ENCODE results near the gene EPDR1. TPM values are rescaled to one million over a fixed set of nuclear protein-coding genes. Genes with fewer than 3 reads are reported as not detected.

Gene EPDR1
- polyA plus RNA-seq, 1 experiment = 0.20 TPM

GRCh38 chr7:37961251-37961650 is 40.8 kb downstream of the EPDR1 start:
- ChIA-PET POLR2A (no interaction called here), CTCF (no interaction called here)
- peaks cover 7% of the 10 kb centered on the region for H3K9me3 ChIP-seq (ENCODE audit: control insufficient read depth, insufficient read depth, low read length)
- H3K4me3 ChIP-seq (ENCODE audit: low read depth, low read length) = no peak overlapping the region
- DNase-seq (ENCODE audit: low read depth, low spot score) = no peak
- H3K27ac ChIP-seq (ENCODE audit: low read depth, low read length) = no peak overlapping the region
- no peaks in the 10 kb centered on the region for H3K27me3 ChIP-seq (ENCODE audit: control insufficient read depth, insufficient read depth, low read length)
- no peak for TF ChIP-seq CTCF (IDR thresholded peaks at IDR 0.05; ENCODE audit: low read depth, low read length)

- DNase-seq (ENCODE audit: low read depth, low spot score) = no peak
- peaks cover 7% of the 10 kb centered on the region for H3K9me3 ChIP-seq (ENCODE audit: control insufficient read depth, insufficient read depth, low read length)
- no peaks in the 10 kb centered on the region for H3K27me3 ChIP-seq (ENCODE audit: control insufficient read depth, insufficient read depth, low read length)
- TF ChIP-seq CTCF (IDR thresholded peaks at IDR 0.05; ENCODE audit: low read depth, low read length) = no peak
- H3K4me3 ChIP-seq (ENCODE audit: low read depth, low read length) = no peak overlapping the region
- ChIA-PET CTCF (no interaction called here), POLR2A (no interaction called here)
- H3K27ac ChIP-seq (ENCODE audit: low read depth, low read length) = no peak overlapping the region
Measured at GRCh38 chr7:37964196-37964595, 43.8 kb downstream of the EPDR1 start.

GRCh38 chr7:37970211-37970610 is 49.8 kb downstream of the EPDR1 start:
- ChIA-PET POLR2A (no interaction called here), CTCF (no interaction called here)
- DNase-seq (ENCODE audit: low read depth, low spot score) = no peak
- Histone ChIP-seq H3K9me3 (ENCODE audit: control insufficient read depth, insufficient read depth, low read length) (peaks cover 4% of the 10 kb centered on the region; the same call in 1 of the 2 replicates), H3K27ac (ENCODE audit: low read depth, low read length) (no peak overlapping the region), H3K27me3 (ENCODE audit: control insufficient read depth, insufficient read depth, low read length) (no peaks in the 10 kb centered on the region), H3K4me3 (ENCODE audit: low read depth, low read length) (no peak overlapping the region)
- TF ChIP-seq CTCF (IDR thresholded peaks at IDR 0.05; ENCODE audit: low read depth, low read length) = no peak

GRCh38 chr7:37971491-37971890 is 51.1 kb downstream of the EPDR1 start:
- ChIA-PET POLR2A (no interaction called here), CTCF (no interaction called here)
- no peak overlapping the region for H3K27ac ChIP-seq (ENCODE audit: low read depth, low read length)
- no peak for TF ChIP-seq CTCF (IDR thresholded peaks at IDR 0.05; ENCODE audit: low read depth, low read length)
- H3K27me3 ChIP-seq (ENCODE audit: control insufficient read depth, insufficient read depth, low read length) = no peaks in the 10 kb centered on the region
- peaks cover 4% of the 10 kb centered on the region; the same call in 1 of the 2 replicates for H3K9me3 ChIP-seq (ENCODE audit: control insufficient read depth, insufficient read depth, low read length)
- DNase-seq (ENCODE audit: low read depth, low spot score) = no peak
- H3K4me3 ChIP-seq (ENCODE audit: low read depth, low read length) = no peak overlapping the region

- CTCF ChIA-PET = no interaction called here
- Histone ChIP-seq H3K4me3 (ENCODE audit: low read depth, low read length) (no peak overlapping the region), H3K9me3 (ENCODE audit: control insufficient read depth, insufficient read depth, low read length) (peaks cover 4% of the 10 kb centered on the region; the same call in 1 of the 2 replicates), H3K27me3 (ENCODE audit: control insufficient read depth, insufficient read depth, low read length) (no peaks in the 10 kb centered on the region), H3K27ac (ENCODE audit: low read depth, low read length) (no peak overlapping the region)
- POLR2A ChIA-PET = no interaction called here
- no peak for DNase-seq (ENCODE audit: low read depth, low spot score)
- TF ChIP-seq CTCF (IDR thresholded peaks at IDR 0.05; ENCODE audit: low read depth, low read length) = no peak
Measured at GRCh38 chr7:37973915-37974314, 53.5 kb downstream of the EPDR1 start.

All from AG04450 (cell line).